IPS-18a (cell line): ENCODE measurements around the gene THNSL1.
A peak's percentile ranks its signal among the peaks of the same experiment; 100 is the strongest.
"Not testable (repeated sequence)": the region's sequence is repeated elsewhere in the genome, so short reads cannot be mapped to it uniquely, and the experiment has no call there.

Experiments used
- H3K27ac ChIP-seq: one replicate; pipeline ENCODE4 v1.5.1; 2013; ENCODE audit warnings: low read length
- H3K27me3 ChIP-seq: one replicate; pipeline ENCODE4 v1.6.1; 2013; ENCODE audit warnings: mild to moderate bottlenecking, low read length; ENCODE audit not compliant: control insufficient read depth, insufficient read depth
- H3K36me3 ChIP-seq: one replicate; pipeline ENCODE4 v1.6.1; 2013; ENCODE audit warnings: low read depth, low read length; ENCODE audit not compliant: control insufficient read depth
- H3K4me1 ChIP-seq: one replicate; pipeline ENCODE4 v1.6.1; 2013; ENCODE audit warnings: low read depth, low read length; ENCODE audit not compliant: control insufficient read depth
- H3K4me3 ChIP-seq: one replicate; pipeline ENCODE4 v1.5.1; 2013; ENCODE audit warnings: low read length
- H3K9ac ChIP-seq: one replicate; pipeline ENCODE4 v1.6.1; 2013; ENCODE audit warnings: mild to moderate bottlenecking, low read length, moderate library complexity
- H3K9me3 ChIP-seq: one replicate; pipeline ENCODE4 v1.6.1; 2013; ENCODE audit warnings: low read depth, low read length; ENCODE audit not compliant: control insufficient read depth

Gene THNSL1

GRCh38 chr10:25016376-25017153 lies at the start of gene THNSL1:
TSS of gene THNSL1 (plus strand) at chr10:25016612. CDS start at chr10:25023224, 6,612 bp downstream.
- no peaks in the 10 kb centered on the region for H3K9me3 ChIP-seq
- H3K9ac ChIP-seq: peak within 1 kb of the TSS; percentile 75
- H3K4me1 ChIP-seq: peaks cover 4% of the 10 kb centered on the region
- H3K27me3 ChIP-seq: no peaks in the 10 kb centered on the region
- no peaks in the 10 kb centered on the region for H3K36me3 ChIP-seq
- peak within 1 kb of the TSS; percentile 68 for H3K27ac ChIP-seq
- H3K4me3 ChIP-seq: peak within 1 kb of the TSS; percentile 64

GRCh38 chr10:24966962-24967481 lies 49.4 kb upstream of the THNSL1 start:
- no peaks in the 10 kb centered on the region for H3K27me3 ChIP-seq
- H3K9ac ChIP-seq: no peak overlapping the region
- no peak overlapping the region for H3K27ac ChIP-seq
- no peak overlapping the region for H3K4me3 ChIP-seq
- no peaks in the 10 kb centered on the region for H3K36me3 ChIP-seq
- H3K4me1 ChIP-seq: no peaks in the 10 kb centered on the region
- H3K9me3 ChIP-seq: no peaks in the 10 kb centered on the region

- no peaks in the 10 kb centered on the region for H3K36me3 ChIP-seq
- no peak overlapping the region for H3K27ac ChIP-seq
- H3K9ac ChIP-seq: no peak overlapping the region
- H3K4me1 ChIP-seq: no peaks in the 10 kb centered on the region
- H3K4me3 ChIP-seq: no peak overlapping the region
- no peaks in the 10 kb centered on the region for H3K27me3 ChIP-seq
- no peaks in the 10 kb centered on the region for H3K9me3 ChIP-seq
These were observed 48.1 kb upstream of the THNSL1 start for GRCh38 chr10:24968349-24968748.

DNA sequence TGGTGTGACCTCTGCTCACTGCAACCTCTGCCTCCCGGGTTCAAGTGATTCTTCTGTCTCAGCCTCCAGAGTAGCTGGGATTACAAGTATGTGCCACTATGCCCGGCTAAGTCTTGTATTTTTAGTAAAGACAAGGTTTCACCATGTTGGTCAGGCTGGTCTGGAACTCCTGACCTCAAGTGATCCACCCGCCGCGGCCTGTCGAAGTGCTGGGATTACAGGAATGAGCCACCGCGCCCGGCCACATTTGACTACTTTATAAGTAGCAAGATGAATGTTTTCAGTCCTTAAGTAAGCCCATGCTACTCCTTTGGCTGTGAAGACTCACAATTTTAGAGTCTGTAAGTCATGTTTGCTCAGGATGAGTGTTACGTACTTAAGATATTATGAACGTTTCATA lies 47.5 kb upstream of the THNSL1 start:
- H3K9ac ChIP-seq, H3K9me3 ChIP-seq, H3K4me1 ChIP-seq, H3K27ac ChIP-seq, H3K27me3 ChIP-seq, H3K4me3 ChIP-seq, H3K36me3 ChIP-seq: not testable (repeated sequence)

DNA sequence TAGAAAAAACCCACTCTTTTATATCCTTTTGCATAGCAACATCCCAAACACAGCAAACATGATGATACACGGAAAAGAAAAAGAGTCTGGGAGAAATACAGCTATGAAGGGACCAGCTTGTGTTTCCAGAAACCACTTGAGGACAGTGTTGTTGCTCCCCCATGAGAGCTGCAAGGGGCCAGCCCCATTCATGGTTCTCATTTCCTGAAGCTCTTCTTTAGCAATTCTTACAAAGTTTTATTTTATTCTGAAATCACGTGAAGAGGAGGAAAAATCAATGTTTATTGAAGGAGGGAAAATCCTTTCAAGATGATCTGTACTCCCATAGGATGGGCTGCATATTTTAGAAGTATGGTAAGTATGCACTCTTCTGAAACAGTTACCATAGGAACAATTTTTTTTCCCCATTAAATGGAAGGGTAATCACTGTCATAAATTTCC lies 46.6 kb upstream of the THNSL1 start:
- H3K4me1 ChIP-seq: no peaks in the 10 kb centered on the region
- no peaks in the 10 kb centered on the region for H3K27me3 ChIP-seq

GRCh38 chr10:24971374-24971773 lies 45.0 kb upstream of the THNSL1 start:
- Histone ChIP-seq H3K27me3 (no peaks in the 10 kb centered on the region), H3K36me3 (no peaks in the 10 kb centered on the region), H3K9me3 (no peaks in the 10 kb centered on the region), H3K4me3 (no peak overlapping the region), H3K4me1 (no peaks in the 10 kb centered on the region), H3K9ac (no peak overlapping the region), H3K27ac (no peak overlapping the region)

More for the DNA sequence above, 46.6 kb upstream of the THNSL1 start:
- no peaks in the 10 kb centered on the region for H3K36me3 ChIP-seq
- no peaks in the 10 kb centered on the region for H3K9me3 ChIP-seq
- H3K4me3 ChIP-seq: no peak overlapping the region
- no peak overlapping the region for H3K9ac ChIP-seq
- no peak overlapping the region for H3K27ac ChIP-seq

- Histone ChIP-seq H3K9me3 (no peaks in the 10 kb centered on the region), H3K27ac (no peak overlapping the region), H3K4me3 (no peak overlapping the region), H3K27me3 (no peaks in the 10 kb centered on the region), H3K36me3 (no peaks in the 10 kb centered on the region), H3K9ac (no peak overlapping the region), H3K4me1 (no peaks in the 10 kb centered on the region)
These were observed 43.2 kb upstream of the THNSL1 start for GRCh38 chr10:24973163-24973562.

GRCh38 chr10:24974976-24975375 lies 41.4 kb upstream of the THNSL1 start:
- Histone ChIP-seq H3K4me1 (no peaks in the 10 kb centered on the region), H3K27ac (no peak overlapping the region), H3K36me3 (no peaks in the 10 kb centered on the region), H3K27me3 (no peaks in the 10 kb centered on the region), H3K4me3 (no peak overlapping the region), H3K9ac (no peak overlapping the region), H3K9me3 (no peaks in the 10 kb centered on the region)

- Histone ChIP-seq H3K4me3 (no peak overlapping the region), H3K27ac (no peak overlapping the region), H3K4me1 (no peaks in the 10 kb centered on the region), H3K9me3 (no peaks in the 10 kb centered on the region), H3K36me3 (no peaks in the 10 kb centered on the region), H3K27me3 (no peaks in the 10 kb centered on the region), H3K9ac (no peak overlapping the region)
These were observed 36.7 kb upstream of the THNSL1 start for GRCh38 chr10:24979685-24980084.

DNA sequence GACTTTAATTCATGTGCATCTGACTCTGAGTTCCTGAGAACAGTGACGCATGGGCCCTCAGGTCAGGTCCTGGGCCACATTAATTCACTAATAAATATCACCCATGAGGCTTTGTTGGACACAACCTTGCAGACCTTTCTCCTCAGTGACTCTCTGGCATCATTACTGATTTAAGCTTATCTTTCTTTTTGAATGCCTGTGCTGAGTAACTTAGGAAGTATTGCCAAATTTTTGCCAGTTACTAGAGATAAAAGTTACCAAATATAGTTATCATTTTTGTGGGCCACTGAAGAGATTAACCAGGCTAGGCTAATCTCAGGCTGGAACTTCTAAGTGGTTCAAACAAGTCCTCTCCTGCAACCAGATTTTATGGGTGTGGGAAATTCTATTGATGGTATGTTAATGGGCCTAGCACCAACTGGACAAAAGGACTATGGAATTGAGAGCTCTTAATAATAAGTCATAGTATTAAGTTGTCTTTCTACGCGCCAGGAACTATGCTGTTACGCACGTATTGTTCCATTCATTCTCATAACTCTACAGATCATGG lies 35.2 kb upstream of the THNSL1 start:
- no peak overlapping the region for H3K27ac ChIP-seq
- H3K4me1 ChIP-seq: no peaks in the 10 kb centered on the region
- no peaks in the 10 kb centered on the region for H3K36me3 ChIP-seq
- H3K4me3 ChIP-seq: no peak overlapping the region
- H3K9me3 ChIP-seq: no peaks in the 10 kb centered on the region
- no peaks in the 10 kb centered on the region for H3K27me3 ChIP-seq
- no peak overlapping the region for H3K9ac ChIP-seq

GRCh38 chr10:24982319-24983112 lies 33.9 kb upstream of the THNSL1 start:
- Histone ChIP-seq H3K27me3 (no peaks in the 10 kb centered on the region), H3K27ac (no peak overlapping the region), H3K9me3 (no peaks in the 10 kb centered on the region), H3K4me3 (no peak overlapping the region), H3K36me3 (no peaks in the 10 kb centered on the region), H3K4me1 (no peaks in the 10 kb centered on the region), H3K9ac (no peak overlapping the region)
